Hypothalamus (tissue), 51 donors: Measurements from ENCODE around the gene PPCDC.
A peak's percentile ranks its signal among the peaks of the same experiment; 100 is the strongest.

ENCODE experiments used
- DNase-seq, 51 donors: peaks; one replicate each; lab custom pipeline; 2025; lab: John Stamatoyannopoulos, UW

The PPCDC gene, protein sequence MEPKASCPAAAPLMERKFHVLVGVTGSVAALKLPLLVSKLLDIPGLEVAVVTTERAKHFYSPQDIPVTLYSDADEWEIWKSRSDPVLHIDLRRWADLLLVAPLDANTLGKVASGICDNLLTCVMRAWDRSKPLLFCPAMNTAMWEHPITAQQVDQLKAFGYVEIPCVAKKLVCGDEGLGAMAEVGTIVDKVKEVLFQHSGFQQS

DNA sequence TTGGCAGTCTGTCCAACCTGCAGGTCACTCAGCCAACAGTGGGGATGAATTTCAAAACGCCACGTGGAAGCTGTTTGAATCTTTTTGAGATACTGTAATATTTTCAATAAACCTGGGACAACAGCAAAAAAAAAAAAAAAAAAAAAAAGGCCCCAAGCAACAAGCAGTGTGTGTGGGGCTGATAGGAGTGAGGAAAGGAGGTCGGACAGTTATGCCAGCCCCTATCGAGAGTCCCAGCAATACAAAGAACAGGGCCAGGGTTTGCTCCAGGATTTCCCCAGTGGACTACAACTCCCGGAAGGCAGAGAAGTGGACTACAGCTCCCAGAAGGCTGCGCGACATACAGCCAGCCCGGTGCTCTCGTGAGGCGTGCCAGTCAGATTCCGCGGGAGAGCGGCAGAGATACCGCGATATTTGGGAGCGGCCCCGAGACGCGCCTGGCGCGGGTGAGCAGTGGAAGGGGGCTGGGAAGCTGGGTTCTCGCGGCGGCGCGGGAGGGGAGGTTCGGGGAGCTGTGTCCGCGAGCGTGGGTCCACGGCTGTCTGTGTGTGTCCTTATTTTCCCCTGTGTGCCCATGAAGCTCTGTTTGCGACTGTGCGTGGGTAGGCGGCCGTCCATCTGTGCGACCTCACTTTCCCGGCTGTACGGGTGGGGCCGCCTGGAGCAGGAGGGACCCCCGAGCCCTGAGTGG, at the start of gene PPCDC:
PPCDC (plus strand) TSS at position 410 of the 691 bp plus-strand sequence. CDS start 4,729 bp downstream, outside the sequence.
- peak; percentile 39 to 98 (median 93) for DNase-seq

DNA sequence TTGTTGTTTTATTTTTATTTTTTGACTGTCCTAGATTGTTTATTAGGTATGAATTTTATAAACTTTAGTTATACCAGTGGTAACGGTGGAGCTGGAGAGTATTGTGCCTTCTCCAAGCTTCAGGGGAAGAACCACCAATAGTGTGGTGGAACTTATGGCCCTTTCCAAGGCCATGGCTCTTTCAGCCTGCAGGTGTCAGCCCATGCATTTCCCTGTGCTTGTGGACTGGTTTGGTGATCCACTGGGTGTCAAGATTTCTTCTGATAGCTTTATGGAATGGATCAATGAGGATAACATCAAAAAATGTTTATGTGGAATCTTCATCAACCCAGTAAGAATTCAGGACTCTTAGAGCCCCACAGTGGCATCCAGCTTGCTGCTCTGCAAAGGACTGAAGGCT, 47.2 kb upstream of the PPCDC start:
- DNase-seq: no peak

DNA sequence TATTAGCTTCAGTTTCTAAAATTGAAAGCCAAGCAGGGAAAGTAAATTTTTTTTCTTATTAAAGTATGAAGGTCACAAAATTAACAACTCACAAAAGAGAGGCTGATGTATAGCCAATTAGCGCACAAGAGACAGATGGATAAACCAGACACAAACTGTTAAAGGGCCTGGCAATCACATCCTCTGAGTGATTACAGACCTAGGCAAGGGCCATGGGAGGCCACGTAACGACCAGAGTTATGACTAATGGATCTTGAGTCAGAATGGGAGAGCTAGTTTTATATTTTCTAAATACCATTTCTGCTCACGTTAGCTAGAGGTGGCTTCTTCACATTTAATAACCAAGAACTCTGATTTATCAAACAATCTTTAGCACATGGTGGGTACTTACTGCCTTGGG, 45.8 kb upstream of the PPCDC start:
- no peak for DNase-seq

DNA sequence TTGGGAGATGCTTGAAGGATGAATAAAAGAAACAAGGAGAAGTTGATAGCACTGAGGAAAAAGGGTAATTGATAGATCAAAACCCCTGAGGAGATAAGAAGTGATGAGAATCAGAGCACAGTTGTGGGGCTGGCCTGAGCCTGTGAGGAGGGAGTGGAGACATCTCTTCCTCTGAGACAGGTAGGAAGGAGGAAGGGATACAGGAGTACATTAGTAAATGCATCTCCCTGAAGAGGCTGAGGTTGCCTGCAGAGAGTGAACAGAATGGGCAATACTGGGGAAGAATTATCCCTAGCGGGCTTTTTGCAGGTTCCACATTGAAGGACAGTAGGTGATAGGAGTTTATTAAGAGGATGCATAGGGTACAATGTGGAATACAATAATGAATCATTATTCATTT, 45.3 kb upstream of the PPCDC start:
- no peak for DNase-seq

DNA sequence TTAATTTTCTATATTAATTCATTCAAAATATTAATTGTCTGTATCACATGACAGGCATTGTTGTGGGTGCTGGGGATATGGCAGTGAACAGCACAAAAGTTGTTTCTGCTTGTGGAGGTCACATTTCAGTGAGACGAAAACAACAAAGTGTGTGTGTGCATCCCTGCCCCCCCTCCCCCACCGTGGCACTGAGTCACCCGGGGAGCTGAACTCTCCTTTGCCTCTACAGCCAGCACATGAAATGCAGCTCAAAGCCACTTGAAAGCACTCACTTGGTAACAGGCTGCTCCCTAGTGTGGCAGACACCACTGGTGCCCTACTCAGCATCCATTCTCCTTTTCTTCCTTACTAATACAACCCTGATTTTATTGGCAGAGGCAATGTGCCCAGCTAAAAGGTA, 44.9 kb upstream of the PPCDC start:
- DNase-seq: peak in 23 of 51 donors; percentile 3 to 70 (median 22)

DNA sequence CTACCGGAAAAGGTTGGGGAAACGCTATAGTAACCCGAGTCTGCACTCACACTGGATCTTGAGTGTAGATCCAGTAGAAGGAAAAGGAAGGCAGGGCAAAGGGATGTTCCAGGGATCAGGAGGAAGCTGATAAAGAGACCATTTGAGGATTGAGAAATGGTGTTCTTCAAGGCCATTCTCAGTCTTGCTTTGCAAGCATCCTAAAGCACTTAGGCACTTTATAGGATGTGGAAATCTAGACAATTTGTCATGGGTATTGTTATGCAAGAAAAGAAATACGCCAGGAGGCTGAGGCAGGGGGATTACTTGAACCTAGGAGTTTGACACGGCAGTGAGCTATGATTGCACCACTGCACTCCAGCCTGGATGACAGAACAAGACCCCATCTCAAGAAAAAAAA, 41.2 kb upstream of the PPCDC start:
- DNase-seq: no peak

DNA sequence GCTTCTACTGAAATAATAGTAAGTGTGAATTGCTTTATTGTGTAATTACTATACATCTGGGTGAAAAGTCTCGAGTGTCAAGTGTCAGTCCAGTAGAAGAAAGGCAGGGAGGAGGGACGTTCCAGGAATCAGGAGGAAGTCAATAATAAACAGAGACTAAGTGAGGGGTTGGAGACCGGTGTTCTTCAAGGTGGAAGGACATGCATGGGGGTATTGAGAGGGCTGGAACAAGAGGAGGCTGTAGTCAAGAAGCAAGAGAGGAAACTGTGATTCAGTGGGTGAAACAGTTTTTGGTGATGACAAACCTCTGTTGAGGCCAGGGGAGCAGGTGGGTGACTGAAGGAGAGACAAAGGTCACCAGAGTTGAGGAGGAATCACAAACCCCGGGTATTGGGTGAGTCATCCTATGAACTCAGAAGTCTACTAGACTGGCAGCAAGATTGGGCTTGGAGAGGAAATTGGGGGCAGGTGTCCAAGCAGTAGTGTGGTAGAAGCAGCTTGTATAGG, 39.6 kb upstream of the PPCDC start:
- DNase-seq: no peak

DNA sequence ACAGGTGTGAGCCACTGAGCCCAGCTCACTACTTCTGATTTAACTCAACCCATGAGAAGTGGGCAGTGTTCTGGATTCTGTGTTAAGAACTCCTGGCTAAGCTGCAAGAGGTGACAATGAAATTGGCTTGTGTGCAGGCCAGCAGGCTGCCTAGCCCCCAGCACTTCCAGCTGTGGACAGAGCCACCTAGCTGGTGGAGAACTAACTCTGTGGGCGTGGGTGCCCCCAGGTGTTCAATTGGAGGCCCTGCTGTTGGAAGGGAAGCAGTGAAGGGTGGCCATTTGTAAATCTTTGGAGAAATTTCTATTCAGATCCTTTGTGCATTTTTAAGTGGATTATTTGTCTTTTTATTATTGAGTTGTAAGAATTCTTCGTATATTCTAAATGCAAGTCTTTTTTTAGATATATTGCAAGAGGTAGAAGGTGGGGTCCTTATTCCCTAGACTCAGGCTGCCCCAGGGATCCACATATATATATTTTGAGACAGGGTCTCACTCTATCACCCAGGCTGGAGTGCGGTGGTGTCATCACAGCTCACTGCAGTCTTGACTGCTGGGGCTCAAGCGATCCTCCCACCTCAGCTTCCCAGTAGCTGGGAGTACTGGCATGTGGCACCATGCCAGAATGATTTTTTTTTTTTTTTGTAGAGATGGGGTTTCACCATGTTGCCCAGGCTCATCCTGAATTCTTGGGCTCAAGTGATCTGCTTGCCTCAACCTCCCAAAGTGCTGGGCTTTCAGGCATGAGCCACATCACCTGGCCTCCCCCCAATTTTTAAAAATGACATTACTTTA, 35.2 kb upstream of the PPCDC start:
- DNase-seq: peak in 6 of 51 donors; percentile 1 to 11 (median 4)

DNA sequence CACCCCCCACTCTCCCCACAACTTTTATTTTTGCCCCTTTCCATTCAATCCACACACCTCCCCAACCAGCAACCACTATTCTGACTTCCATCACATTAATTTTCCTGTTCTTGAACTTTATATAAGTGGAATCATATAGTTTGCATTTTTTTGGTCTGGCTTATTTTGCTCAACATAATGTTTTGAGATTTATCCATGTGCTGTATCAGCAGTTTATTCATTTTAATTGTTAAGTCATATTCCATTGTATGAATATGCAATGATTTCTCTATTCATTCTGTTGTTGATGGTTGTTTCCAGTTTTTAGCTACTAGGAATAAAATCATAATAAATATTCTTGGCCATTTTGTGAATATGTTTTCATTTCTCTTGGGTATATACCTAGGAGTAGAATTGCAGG, 33.9 kb upstream of the PPCDC start:
- DNase-seq: no peak

DNA sequence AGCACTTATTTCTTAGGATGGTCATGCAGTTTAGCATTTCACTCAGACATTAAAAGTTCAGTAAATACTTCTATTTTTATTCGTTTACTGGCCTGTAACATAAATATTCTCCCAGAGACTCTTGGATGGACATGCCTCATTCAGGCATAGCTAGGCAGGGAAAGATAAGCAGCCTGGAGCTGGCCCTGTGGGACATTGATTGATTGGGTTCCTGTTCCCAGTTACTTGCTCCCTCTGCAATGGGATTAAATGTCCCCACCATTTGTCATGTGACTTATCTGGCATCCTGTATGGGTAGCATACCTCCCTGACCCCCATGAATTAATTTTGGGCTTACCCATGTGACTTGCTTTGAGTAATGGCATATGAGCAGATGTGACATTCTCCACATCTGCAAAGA, 30.8 kb upstream of the PPCDC start:
- no peak for DNase-seq

DNA sequence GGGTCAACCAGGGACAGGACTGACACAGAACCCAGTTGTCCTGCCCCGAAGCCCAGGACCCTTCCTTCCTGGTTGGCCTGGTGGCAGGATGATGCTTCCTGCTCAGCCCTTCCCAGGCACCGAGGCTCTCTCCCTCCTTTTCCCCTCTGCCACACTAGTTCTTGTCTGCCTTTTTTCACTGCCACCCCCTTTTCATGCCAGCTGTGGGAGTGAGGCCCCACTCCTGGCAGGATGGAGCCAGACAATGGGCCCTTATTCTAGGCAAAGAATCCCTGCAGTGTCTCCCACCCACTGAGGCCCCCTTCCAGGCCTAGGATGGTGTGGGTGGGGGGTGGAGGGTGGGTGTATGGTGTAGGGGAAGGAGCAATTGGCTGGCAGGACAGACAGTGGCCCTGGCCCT, 29.2 kb upstream of the PPCDC start:
- peak in 36 of 51 donors; percentile 7 to 69 (median 36) for DNase-seq

DNA sequence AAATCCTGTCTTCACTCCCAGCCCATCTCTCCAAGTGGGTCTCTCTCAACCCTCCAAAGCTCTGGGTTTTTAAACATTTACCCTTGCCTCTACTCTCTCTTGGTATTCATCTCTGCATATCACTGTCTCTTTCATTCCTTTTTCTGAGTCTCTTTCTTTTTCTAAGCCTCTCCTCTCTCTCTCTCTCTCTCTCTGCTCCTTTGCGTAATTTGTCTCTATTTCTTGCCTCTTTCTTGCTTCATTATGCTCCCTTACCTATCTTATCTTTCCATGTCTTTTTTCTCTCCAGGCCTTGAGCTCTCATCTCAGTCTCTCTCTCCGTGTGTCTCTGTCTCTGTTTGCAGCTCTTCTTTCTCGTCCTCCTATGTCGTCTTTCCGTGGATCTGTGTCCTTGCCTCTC, 28.7 kb upstream of the PPCDC start:
- DNase-seq: no peak

DNA sequence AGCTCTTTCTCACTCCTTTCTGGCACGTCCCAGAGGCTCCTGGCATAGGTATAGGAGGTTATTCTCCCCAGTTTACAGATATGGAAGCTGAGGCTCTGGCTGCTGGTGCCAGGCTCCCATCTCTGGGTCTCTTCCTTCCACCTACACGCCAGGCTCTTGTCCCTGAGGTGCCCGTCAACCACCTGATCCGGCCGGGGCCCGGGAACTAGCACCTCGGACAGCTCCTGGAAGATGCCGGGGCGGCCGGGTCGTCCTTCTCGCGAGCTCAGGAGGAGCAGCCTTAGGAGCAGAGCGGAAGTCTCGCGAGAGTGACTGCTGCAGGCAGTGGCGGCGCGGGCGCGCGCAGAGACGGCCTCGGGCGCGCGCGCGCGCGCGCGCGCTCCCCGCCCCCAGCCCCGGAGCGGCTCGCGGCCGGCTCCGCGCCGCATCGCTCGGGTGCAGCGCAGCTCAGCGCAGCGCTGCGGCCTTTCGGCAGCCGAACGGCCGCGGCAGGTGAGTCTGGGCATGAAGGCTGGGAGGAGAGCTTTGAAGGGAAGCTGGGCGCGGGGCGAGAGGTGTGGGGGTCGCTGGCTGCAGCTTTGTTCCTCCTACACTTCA, 28.1 kb upstream of the PPCDC start, which contains the start of gene SCAMP5:
SCAMP5 (plus strand) TSS at position 382 of the 597 bp plus-strand sequence. CDS start 16,277 bp downstream, outside the sequence.
- DNase-seq: peak in 50 of 51 donors; percentile 30 to 96 (median 89)

DNA sequence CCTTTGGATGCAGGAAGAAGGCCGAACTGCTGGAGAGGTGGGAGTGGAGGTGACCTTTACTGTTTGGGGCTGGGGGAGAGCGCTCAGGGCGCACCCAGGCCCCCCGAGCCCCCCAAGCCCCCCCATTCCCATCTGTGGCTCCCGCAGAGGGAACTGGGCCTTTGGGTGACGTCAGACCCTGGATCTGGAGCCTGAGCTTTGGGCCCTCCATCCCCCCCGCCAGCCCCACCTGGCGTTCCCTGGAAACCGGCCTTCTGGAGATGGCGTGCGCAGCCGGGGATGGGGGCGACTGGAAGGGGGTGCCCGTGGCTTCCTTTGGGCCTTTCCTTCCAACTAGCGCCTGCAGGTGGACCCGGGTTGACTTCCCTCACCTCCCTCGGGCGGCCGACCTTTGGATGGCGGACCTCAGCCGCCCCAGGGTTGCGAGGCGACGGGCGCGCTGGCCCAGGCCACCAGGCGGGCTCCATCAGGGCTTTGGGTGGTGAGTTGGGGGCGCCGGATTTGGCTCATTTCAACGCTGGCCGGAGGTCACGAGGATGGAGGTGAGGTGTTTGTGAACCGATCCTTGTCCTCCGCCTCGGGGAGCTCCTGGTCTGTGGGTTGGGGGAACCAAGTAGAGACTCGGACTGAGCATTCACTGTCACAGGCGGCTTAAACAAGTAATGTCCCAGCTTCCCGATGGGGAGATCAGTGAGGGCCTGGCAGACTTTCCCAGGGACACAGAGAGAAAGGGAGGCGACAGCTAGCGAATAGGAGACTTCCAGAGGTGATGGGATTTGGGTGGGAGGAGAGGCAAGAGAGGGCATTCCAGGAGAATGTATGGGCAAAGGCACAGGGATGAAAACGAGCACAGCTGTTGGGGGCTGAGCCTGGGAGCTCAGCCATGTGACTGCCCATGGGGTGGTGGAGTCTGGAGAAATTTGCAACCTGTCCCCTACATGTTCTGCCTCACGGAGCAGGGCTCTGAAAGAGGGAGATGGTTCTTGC, 27.3 kb upstream of the PPCDC start:
- DNase-seq: peak in 41 of 51 donors; percentile 6 to 74 (median 36)

DNA sequence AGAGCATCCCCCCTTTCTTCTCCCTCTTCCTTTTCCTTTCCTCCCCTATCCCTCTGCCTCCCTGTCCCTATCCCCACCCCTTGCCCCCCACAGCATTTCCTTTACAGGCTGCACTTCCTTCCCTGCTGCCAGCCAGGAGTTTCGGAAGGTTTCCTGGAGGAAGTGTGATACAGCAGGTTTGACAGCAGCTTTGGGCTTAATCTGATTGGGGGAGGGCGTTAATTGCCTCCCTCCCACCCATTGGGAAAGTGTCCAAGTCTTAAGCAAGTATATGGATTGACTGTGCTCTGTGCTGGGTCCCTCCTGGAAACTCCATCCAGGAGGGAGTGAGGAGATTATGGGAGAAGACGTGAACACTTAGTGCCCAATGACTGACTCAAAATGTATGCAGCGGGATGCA, 26.2 kb upstream of the PPCDC start:
- no peak for DNase-seq

DNA sequence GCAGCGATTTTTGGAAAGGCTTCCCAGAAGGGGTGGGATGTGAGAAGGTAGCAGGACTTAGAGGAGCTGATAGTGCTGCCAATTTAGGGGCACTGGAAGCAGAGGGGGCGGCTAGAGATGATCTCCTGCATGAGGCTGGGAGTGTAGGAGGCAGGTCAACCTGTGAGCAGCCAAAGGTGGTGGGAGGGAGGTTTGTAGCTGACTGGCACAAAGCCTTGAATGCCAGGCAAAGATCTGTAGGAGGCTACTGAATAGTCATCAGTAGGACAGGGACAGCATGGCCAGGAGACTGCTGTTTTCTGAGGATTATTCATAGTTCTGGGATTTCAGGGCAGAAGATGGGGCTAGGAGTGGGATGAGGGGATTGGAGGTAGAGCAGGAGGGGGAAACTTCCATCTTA, 25.8 kb upstream of the PPCDC start:
- DNase-seq: no peak

DNA sequence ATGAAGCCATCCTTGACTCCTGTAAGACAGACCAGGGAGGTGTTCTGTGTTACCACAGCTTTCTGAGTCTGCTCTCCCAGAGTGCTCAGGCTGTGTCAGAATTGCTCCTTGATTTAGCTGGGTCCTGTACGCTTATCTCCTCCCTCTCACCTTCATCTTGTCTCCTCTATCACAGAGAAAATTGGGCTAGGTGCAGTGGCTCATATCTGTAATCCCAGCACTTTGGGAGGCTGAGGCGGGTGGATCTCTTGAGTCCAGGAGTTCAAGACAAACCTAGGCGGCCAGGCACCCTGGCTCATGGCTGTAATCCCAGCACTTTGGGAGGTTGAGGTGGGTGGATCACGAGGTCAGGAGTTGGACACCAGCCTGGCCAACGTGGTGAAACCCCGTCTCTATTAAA, 22.1 kb upstream of the PPCDC start:
- DNase-seq: no peak

DNA sequence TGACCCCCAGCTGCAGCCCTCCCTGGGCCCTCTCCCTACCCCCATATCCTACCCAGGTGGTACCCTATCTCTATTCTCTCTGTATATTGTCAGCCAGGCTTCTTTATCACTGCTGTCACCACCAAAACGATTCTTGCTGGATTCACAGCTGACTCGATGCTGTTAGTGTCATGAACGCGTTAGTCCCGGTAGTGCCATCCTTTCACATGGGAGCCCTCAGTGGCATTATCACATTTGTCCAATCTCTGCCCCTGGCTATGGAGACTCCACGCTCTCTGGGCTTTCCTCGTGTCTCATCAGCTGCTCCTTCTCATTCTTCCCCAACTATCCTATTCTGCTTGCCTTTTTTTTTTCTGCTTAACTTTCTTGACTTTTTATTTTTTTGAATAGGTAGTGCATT, 21.0 kb upstream of the PPCDC start:
- no peak for DNase-seq

DNA sequence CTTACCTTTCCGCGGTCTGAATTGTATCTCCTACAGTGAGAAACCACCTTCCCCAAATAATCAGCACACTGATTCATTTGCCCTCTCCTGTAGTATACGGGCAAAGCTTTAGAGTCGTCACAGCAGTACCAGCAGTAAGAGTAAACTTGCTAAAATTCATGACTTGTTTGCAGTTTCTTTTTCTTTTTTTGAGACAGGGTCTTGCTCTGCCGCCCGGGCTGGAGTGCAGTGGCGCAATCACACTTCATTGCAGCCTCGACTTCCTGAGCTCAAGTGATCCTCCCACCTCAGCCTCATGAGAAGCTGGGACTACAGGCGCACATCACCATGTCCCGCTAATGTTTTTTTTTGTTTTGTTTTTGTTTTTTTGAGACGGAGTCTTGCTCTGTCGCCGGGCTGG, 16.2 kb upstream of the PPCDC start:
- DNase-seq: no peak

DNA sequence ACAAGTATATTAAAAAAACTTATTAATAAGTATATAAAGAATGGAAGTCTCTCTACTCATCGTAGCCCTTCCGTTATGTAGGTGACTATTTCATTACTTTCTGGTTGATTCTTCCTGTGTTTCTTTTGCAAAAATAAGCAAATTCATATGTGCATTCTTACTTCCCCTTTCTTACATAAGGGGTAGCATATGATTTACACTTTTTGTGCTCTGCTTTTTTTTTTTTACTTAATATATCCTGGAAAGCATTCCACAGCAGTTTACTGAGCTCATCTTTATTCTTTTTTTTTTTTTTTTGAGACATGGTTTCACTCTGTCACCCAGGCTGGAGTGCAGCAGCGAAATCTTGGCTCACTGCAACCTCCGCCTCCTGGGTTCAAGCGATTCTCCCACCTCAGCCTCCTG, 15.2 kb upstream of the PPCDC start:
- no peak for DNase-seq
